ENCODE results near the gene UBE4A. TPM values are rescaled to one million over a fixed set of nuclear protein-coding genes. Genes with fewer than 3 reads are reported as not detected.

The UBE4A gene
- total and polyA plus RNA-seq, 2 donors (not counting 3 experiments of a cell fraction or from before 2014, with no cell fraction given) = 13.3 to 40.2 TPM

- POLR2A ChIA-PET = interaction anchor here (0.7 kb wide), 1 partner anchor 13 kb away, joined by 3 read pairs; no protein-coding TSS in a partner anchor
- TF ChIP-seq POLR2AphosphoS5 (IDR thresholded peaks at IDR 0.05; ENCODE audit: insufficient read depth, low read depth, low read length) (no peak), GATA2 (IDR thresholded peaks at IDR 0.05; ENCODE audit: insufficient read depth, insufficient read length, low read depth, low read length) (no peak), CTCF (IDR thresholded peaks at IDR 0.05; ENCODE audit: extremely low read depth in 1 of 2, insufficient read depth in 1 of 2, low read depth in 1 of 2, low read length in 2 of 2) (no peak), EZH2 (IDR thresholded peaks at IDR 0.05; ENCODE audit: borderline replicate concordance, low read depth, low read length, severe bottlenecking) (no peak), MAX (IDR thresholded peaks at IDR 0.05; ENCODE audit: insufficient read depth, insufficient read length) (no peak), POLR2A (IDR thresholded peaks at IDR 0.05; ENCODE audit: low read depth, low read length) (no peak), MYC (IDR thresholded peaks at IDR 0.05; ENCODE audit: low read depth, low read length) (no peak), FOS (IDR thresholded peaks at IDR 0.05; ENCODE audit: borderline replicate concordance, insufficient read depth, low read length) (no peak)
- Histone ChIP-seq H3K79me2 (ENCODE audit: control insufficient read depth, insufficient read depth, low read length) (no peaks in the 10 kb centered on the region), H3K4me3 (replicated peaks in 1 of 3; ENCODE audit: insufficient read depth in 1 of 3, low read depth in 1 of 3, low read length in 3 of 3) (no peak overlapping the region), H3K4me2 (ENCODE audit: insufficient read depth, low read length) (no peak overlapping the region), H2AFZ (ENCODE audit: low read depth, low read length) (no peak overlapping the region), H3K27ac (ENCODE audit: insufficient read depth, low read depth, low read length) (no peak overlapping the region), H3K9me3 (replicated peaks; ENCODE audit: control insufficient read depth, insufficient read depth, low read length) (no peaks in the 10 kb centered on the region), H4K20me1 (replicated peaks; ENCODE audit: control insufficient read depth, extremely low read depth, insufficient read depth, low read length) (no peaks in the 10 kb centered on the region), H3K9me1 (replicated peaks; ENCODE audit: control insufficient read depth, extremely low read depth, insufficient read depth, low read length) (peaks cover 2% of the 10 kb centered on the region), H3K4me1 (ENCODE audit: control insufficient read depth, extremely low read depth, insufficient read depth, low read length) (peaks cover 13% of the 10 kb centered on the region), H3K27me3 (ENCODE audit: control insufficient read depth in 2 of 2, insufficient read depth in 2 of 2, low read length in 2 of 2) (no peaks in the 10 kb centered on the region), H3K36me3 (ENCODE audit: control insufficient read depth in 2 of 2, extremely low read depth in 1 of 2, insufficient read depth in 2 of 2, low read length in 2 of 2) (no peaks in the 10 kb centered on the region), H3K9ac (replicated peaks; ENCODE audit: extremely low read depth, insufficient read depth, low read length) (no peak overlapping the region)
- dilution Hi-C loops (cut with MboI; ENCODE audit: extremely low pct_ligation_motif_present, low sequenced_read_pairs) (no loop called here), intact Hi-C loops (cut with micrococcal nuclease) (loop anchor here (5.0 kb wide), 1 partner anchor 72 kb away; no protein-coding TSS in a partner anchor)
- CTCF ChIA-PET = interaction anchor here (0.7 to 2.2 kb wide), 5 partner anchors 13 to 73 kb away, joined by 3 to 10 read pairs (median 6); partner anchors contain the start of genes ATP5MG and KMT2A
- no peak for DNase-seq (ENCODE audit: low read depth, low spot score)
- no peak for FAIRE-seq
- no TSS peak for BruUV-seq (replicated peaks)
These were observed 55.8 kb downstream of the UBE4A start for GRCh38 chr11:118415062-118415738.

Data from endothelial cell of umbilical vein (primary cell).